ENCODE data around the gene TMEM233.
"Not testable (repeated sequence)": the region's sequence is repeated elsewhere in the genome, so short reads cannot be mapped to it uniquely, and the experiment has no call there.

Gene TMEM233

DNA sequence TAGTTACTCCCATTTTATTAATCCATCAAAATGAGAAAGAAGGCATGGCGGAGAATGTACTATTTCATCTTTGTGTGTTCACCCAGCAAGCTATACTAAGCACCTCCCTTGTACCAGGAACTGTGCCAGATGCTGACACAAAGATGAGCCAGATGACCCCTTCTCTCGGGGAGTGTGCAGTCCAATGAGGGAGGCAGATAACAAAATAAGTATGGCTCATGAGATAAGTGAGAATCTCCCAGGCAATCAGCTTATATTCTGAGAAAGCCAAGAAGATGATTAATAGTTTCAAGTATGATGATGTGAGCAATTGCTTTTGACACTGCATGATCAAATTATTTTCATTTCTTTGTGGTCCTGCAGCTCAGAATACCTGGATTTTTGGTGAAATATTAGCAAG is 1.3 kb upstream of the TMEM233 start:
- Mint-ChIP-seq H3K9me3 (no peaks in the 10 kb centered on the region), H3K4me3 (no peak overlapping the region), H3K36me3 (no peaks in the 10 kb centered on the region), H3K4me1 (peaks cover 15 to 16% of the 10 kb centered on the region in 2 donors), H3K27me3 (peaks cover 62 to 69% of the 10 kb centered on the region in 2 donors), H3K27ac (no peak overlapping the region)
- DNase-seq (no peak), ATAC-seq (replicated peaks) (no peak)

DNA sequence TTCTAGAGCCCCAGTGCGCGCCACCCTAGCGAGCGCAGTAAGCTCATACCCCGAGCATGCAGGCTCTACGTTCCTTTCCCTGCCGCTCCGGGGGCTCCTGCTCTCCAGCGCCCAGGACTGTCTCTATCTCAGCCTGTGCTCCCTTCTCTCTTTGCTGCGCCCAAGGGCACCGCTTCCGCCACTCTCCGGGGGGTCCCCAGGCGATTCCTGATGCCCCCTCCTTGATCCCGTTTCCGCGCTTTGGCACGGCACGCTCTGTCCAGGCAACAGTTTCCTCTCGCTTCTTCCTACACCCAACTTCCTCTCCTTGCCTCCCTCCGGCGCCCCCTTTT is 791 bp downstream of the TMEM233 start:
- no peaks in the 10 kb centered on the region for H3K9me3 Mint-ChIP-seq
- ATAC-seq (replicated peaks), result no peak
- no peaks in the 10 kb centered on the region for H3K36me3 Mint-ChIP-seq
- peak overlapping the region in 1 of 2 donors; percentile 0 for H3K4me3 Mint-ChIP-seq
- H3K27ac Mint-ChIP-seq, result no peak overlapping the region
- H3K4me1 Mint-ChIP-seq, result peaks cover 15 to 16% of the 10 kb centered on the region in 2 donors
- no peak for DNase-seq
- peaks cover 65 to 80% of the 10 kb centered on the region in 2 donors for H3K27me3 Mint-ChIP-seq

DNA sequence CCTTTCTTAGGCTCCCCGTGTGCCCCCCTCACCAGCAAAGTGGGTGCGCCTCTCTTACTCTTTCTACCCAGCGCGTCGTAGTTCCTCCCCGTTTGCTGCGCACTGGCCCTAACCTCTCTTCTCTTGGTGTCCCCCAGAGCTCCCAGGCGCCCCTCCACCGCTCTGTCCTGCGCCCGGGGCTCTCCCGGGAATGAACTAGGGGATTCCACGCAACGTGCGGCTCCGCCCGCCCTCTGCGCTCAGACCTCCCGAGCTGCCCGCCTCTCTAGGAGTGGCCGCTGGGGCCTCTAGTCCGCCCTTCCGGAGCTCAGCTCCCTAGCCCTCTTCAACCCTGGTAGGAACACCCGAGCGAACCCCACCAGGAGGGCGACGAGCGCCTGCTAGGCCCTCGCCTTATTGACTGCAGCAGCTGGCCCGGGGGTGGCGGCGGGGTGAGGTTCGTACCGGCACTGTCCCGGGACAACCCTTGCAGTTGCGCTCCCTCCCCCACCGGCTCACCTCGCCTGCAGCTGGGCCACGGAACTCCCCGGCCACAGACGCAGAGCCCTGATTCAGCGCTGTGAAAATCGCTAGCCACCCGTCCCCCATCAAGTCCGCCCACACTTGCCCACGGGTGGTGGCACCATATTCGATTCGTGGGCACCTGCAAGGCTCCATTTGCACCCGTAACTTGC is 1.3 kb downstream of the TMEM233 start:
- H3K4me1 Mint-ChIP-seq, result peaks cover 15 to 16% of the 10 kb centered on the region in 2 donors
- H3K27ac Mint-ChIP-seq, result peak overlapping the region; percentile 44
- ATAC-seq (replicated peaks) (no peak), DNase-seq (no peak)
- peaks cover 70 to 82% of the 10 kb centered on the region in 2 donors for H3K27me3 Mint-ChIP-seq
- no peaks in the 10 kb centered on the region for H3K36me3 Mint-ChIP-seq
- H3K9me3 Mint-ChIP-seq, result no peaks in the 10 kb centered on the region
- peak overlapping the region in 1 of 2 donors; percentile 0 for H3K4me3 Mint-ChIP-seq

DNA sequence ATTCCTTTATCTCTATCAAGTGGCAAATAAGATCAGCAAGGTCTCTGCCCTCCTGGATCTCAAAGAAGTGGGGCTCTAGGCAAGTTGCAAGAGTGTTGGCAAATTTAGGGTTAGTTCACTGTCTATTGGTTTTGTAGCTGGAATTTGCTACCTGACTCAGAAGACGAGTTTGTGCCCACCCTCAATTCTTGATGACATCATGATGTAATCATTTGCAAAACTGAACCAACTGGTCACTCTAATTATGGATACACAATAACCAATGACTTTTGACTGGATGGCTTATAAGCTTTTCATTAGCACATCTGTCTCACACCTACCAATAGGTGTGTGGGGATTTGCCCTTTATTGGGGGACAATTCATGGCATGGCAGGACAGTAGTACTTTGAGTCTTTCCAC is 4.6 kb downstream of the TMEM233 start:
- H3K27ac Mint-ChIP-seq, result no peak overlapping the region
- peaks cover 59 to 67% of the 10 kb centered on the region in 2 donors for H3K27me3 Mint-ChIP-seq
- H3K9me3 Mint-ChIP-seq, result no peaks in the 10 kb centered on the region
- DNase-seq, result no peak
- no peak for ATAC-seq (replicated peaks)
- H3K36me3 Mint-ChIP-seq, result no peaks in the 10 kb centered on the region
- H3K4me3 Mint-ChIP-seq, result no peak overlapping the region
- H3K4me1 Mint-ChIP-seq, result peaks cover 15 to 16% of the 10 kb centered on the region in 2 donors

DNA sequence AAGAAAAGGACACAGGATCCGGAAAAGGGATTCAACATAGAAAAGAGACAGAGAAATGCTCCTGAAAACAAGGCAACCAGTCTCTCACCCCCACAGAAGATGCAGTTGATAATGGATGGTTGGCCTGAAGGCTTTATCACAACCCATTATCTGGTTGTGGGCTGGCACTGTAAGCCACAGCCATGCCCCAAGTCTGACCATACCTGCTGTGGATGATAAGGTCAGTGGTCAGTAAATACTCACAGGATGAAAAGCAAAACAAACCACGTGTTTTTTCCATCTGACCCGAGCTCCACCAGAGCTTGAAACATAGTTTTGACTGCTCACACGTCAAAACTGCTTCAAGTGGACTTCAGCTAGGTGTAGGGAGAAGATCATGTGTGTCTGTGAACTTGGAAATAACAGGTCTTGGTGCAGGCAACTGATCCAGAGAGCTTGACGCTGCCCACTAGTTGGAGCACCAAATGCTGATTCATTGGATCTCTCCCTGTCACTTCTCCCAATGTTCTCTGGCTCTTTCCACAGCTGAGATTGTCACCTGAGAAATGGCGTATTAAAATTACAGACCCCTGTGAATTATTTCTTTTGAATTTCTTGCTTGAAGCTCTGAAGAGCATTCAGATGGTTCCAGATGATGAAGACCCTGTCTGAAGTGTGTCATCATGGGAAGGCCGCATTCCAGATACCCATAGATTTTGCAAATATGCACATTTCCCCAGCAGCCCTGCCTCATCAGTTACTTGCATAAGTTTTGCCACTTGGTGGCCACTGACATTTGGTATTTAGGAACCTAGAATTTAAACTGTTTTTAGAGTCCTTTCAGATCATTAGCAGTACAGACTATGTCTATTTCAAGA is 8.5 kb downstream of the TMEM233 start:
- Mint-ChIP-seq H3K27me3 (peaks cover 26 to 44% of the 10 kb centered on the region in 2 donors), H3K27ac (no peak overlapping the region), H3K9me3 (no peaks in the 10 kb centered on the region), H3K4me3 (no peak overlapping the region), H3K36me3 (no peaks in the 10 kb centered on the region), H3K4me1 (no peaks in the 10 kb centered on the region)
- ATAC-seq (replicated peaks) (no peak), DNase-seq (no peak)

DNA sequence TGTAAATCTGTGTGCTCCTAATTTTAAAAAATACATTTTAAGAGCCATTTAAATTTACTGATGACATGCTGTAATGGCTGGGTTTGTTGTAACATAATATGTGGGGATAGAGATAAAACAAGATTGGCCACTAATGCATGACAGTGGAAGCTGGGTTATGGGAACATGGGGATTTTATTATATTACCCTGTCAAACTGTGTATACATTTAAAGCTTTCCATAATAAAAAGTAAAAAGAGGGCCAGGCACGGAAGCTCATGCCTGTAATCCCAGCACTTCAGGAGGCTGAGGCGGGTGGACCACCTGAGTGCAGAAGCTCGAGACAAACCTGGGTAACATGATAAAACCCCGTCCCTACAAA is 9.1 kb downstream of the TMEM233 start:
- no peak for ATAC-seq (replicated peaks)
- H3K36me3 Mint-ChIP-seq, result no peaks in the 10 kb centered on the region
- H3K4me3 Mint-ChIP-seq, result no peak overlapping the region
- H3K27ac Mint-ChIP-seq, result no peak overlapping the region
- no peaks in the 10 kb centered on the region for H3K9me3 Mint-ChIP-seq
- no peak for DNase-seq
- H3K27me3 Mint-ChIP-seq, result peaks cover 23 to 43% of the 10 kb centered on the region in 2 donors
- H3K4me1 Mint-ChIP-seq, result no peaks in the 10 kb centered on the region

DNA sequence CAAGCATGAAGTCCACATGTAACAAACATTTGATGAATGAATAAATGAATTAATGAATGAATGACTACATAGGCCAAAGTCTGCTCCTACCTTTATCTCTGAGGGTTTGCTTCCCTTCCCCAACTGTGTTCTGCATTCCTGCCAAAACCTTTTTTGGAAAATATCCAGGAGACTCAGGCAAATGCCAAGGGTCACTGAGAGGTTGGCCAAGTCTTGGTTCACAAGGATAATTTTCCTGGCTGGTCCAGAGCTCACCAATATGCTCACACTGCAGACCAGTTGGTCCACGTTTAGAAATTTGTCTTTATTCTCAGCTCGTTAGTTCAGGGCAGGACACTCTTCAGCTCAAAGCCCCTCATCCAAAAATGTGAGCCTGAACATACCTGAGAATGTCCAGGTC is 10.2 kb downstream of the TMEM233 start:
- peaks cover 1 to 2% of the 10 kb centered on the region in 2 donors for H3K9me3 Mint-ChIP-seq
- ATAC-seq (replicated peaks), result no peak
- H3K4me3 Mint-ChIP-seq, result no peak overlapping the region
- peaks cover 0 to 1% of the 10 kb centered on the region in 2 donors for H3K36me3 Mint-ChIP-seq
- H3K4me1 Mint-ChIP-seq, result no peaks in the 10 kb centered on the region
- no peak for DNase-seq
- peaks cover 19 to 39% of the 10 kb centered on the region in 2 donors for H3K27me3 Mint-ChIP-seq
- no peak overlapping the region for H3K27ac Mint-ChIP-seq

DNA sequence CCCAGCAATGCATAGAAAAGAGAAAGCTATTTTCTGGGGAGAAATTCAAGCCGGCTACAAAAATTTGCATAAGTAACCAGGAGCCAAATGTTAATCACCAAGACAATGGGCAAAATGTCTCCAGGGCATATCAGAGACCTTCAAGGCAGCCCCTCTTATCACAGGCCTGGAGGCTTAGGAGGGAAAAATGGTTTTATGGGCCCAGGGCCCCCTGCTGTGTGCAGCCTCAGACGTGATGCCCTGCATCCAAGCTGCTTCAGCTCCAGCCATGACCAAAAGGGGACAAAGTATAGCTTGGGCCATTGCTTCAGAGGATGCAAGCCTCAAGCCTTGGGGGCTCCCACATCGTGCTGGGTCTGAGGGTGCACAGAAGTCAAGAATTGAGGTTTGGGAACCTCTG is 15.8 kb downstream of the TMEM233 start:
- Mint-ChIP-seq H3K9me3 (peaks cover 12 to 14% of the 10 kb centered on the region in 2 donors), H3K27me3 (peaks cover 15 to 34% of the 10 kb centered on the region in 2 donors), H3K4me1 (no peaks in the 10 kb centered on the region), H3K4me3 (no peak overlapping the region), H3K27ac (no peak overlapping the region), H3K36me3 (peaks cover 0 to 5% of the 10 kb centered on the region in 2 donors)
- no peak for ATAC-seq (replicated peaks)
- DNase-seq, result no peak

DNA sequence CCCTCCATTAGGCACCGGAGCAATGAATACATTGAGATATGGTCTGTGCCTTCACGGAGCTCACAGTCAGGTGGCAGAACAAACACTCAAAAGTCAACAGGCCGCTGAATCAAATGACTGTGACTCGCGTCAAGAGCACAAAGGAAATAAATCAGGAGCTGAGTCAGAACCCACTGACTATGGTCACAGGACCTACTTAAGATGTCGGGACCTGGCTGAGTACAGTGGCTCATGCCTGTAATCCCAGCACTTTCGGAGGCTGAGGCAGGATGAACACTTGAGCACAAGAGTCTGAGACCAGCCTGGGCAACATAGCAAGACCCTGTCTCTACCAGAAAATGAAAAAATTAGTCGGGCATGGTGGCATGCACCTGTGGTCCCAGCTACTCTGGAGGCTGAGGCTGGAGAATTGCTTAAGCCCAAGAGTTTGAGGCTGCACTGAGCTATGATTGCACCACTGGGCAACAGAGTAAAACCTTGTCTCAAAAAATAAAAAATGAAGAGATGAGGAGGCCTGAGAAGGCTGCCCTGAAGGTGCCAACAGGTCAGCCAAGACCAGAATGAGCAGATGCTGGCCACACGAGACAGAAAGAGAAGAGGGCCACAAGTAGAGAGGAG is 19.9 kb downstream of the TMEM233 start:
- H3K4me1 Mint-ChIP-seq, result no peaks in the 10 kb centered on the region
- DNase-seq, result no peak
- H3K9me3 Mint-ChIP-seq, result peaks cover 15% of the 10 kb centered on the region in 2 donors
- ATAC-seq (replicated peaks), result no peak
- H3K27me3 Mint-ChIP-seq, result peaks cover 11 to 33% of the 10 kb centered on the region in 2 donors
- H3K4me3 Mint-ChIP-seq, result no peak overlapping the region
- no peak overlapping the region for H3K27ac Mint-ChIP-seq
- peaks cover 0 to 5% of the 10 kb centered on the region in 2 donors for H3K36me3 Mint-ChIP-seq

DNA sequence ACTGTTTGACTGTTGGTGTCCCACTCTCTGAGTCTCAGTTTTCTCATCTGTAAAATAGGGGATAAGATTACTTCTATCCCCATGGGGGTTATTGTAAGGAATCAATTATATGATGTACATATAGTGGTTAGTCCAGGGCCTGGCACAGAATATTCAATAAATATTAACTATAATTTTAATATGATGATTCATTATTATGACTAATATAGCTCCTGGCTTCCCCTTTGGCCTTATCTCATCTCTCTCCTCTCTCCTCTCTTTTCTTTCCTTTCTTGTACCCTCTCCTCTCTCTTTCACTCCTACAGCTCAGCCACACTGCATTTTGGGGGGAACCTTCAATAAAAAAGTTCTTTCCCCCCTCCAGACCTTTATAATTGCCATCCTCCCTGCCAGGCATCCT is 21.1 kb downstream of the TMEM233 start:
- ATAC-seq (replicated peaks) (no peak), DNase-seq (no peak)
- Mint-ChIP-seq H3K4me3 (no peak overlapping the region), H3K4me1 (no peaks in the 10 kb centered on the region), H3K27me3 (peaks cover 14 to 34% of the 10 kb centered on the region in 2 donors), H3K27ac (no peak overlapping the region), H3K36me3 (no peaks in the 10 kb centered on the region), H3K9me3 (peaks cover 14 to 15% of the 10 kb centered on the region in 2 donors)

DNA sequence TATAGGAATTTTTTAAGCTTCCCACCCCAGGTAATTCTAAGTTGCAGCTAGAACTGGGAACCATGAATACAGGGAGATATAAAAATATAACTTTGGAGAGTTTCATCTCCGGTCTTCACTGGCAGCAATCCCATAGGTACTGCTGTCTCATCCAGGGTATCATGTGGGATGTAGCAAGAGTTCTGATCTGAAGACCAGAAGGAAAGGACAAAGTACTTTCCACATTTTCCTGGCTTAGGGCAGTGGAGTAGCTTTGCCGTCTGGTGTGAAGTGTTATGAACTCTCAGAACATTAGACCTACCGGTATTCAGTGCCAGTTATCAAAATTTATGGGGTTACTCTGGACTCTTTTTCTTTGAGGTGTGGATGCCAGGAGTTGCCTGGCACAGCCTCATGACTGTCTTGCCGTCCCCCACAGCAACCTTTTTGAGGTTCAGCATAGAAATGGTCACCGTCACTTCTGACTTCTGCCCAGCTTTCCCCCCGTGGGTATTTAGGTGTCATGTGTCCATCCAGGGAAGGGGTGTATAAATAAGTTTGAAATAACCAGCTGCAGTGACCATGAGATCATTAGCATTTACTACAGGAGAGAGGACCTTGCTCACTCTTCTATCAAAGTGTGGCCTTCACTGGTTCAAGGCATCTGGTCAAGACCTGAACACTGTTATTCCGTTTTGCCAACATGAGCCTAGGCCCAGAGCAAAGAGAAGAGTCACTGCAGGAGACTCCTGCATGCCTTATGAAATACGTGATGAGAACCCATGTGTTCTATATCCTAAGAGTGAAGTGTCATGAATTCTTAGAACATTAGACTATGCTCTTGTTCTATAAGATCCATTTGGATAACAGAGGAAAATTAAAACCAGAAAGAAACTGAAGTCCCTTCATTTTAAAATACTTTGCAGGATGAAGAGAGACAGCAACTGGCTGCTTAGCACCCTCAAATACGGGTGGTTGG is 22.2 kb downstream of the TMEM233 start:
- Mint-ChIP-seq H3K9me3 (peaks cover 8% of the 10 kb centered on the region in 2 donors), H3K27ac (no peak overlapping the region), H3K4me3 (no peak overlapping the region), H3K27me3 (peaks cover 14 to 27% of the 10 kb centered on the region in 2 donors), H3K4me1 (no peaks in the 10 kb centered on the region), H3K36me3 (no peaks in the 10 kb centered on the region)
- DNase-seq (no peak), ATAC-seq (replicated peaks) (no peak)

DNA sequence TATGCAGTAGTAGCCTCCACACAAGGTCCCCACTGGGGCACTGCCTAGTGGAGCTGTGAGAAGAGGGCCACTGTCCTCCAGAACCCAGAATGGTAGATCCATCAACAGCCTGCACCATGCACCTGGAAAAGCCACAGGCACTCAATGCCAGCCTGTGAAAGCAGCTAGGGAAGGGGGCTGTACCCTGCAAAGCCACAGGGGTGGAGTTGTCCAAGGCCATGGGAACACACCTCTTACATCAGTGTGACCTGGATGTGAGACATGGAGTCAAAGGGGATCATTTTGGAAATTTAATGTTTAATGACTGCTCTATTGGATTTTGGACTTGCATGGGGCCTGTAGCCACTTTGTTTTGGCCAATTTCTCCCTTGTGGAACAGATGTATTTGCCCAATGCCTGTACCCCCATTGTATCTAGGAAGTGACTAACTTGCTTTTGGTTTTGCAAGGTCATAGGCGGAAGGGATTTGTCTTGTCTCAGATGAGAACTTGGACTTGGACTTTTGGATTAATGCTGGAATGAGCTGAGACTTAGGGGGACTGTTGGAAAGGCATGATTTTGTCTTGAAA is 24.8 kb downstream of the TMEM233 start:
- not testable (repeated sequence) for H3K9me3 Mint-ChIP-seq; H3K36me3 Mint-ChIP-seq; DNase-seq; H3K27ac Mint-ChIP-seq; H3K4me3 Mint-ChIP-seq; ATAC-seq (replicated peaks); H3K4me1 Mint-ChIP-seq
- H3K27me3 Mint-ChIP-seq, result peaks cover 14 to 30% of the 10 kb centered on the region in 2 donors

DNA sequence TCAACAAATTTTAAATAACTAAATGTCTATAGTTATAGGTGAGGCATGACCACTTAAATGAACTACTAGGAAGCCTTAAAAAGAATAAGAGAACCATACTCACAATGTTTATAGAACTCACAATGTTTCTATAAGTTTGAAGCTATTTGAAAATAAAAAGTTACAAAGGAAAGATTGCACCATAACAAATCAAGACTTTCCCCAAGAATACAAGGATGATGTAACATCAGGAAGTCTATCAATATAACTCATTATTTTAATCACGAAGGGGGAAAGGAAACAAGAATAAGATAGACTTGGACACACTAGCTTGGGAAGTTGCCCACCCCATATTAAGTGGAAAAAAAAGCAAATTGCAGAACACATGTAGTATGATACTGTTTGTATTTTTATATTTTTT is 26.9 kb downstream of the TMEM233 start:
- Mint-ChIP-seq H3K9me3 (peaks cover 8% of the 10 kb centered on the region in 2 donors), H3K27ac (no peak overlapping the region), H3K36me3 (no peaks in the 10 kb centered on the region), H3K27me3 (peaks cover 9 to 39% of the 10 kb centered on the region in 2 donors), H3K4me1 (no peaks in the 10 kb centered on the region), H3K4me3 (no peak overlapping the region)
- DNase-seq, result no peak
- no peak for ATAC-seq (replicated peaks)

All from stimulated activated naive B cell treated with anti-CD40 and anti-IgM and Interleukin-4, amounts not matched to agents 10 μg/mL and 1 μg/mL and 100 μg/mL, for 72 hours (primary cell).